OCI-LY1 (cell line): ENCODE results near the gene CABS1.

Experiments used
- H2AFZ ChIP-seq: fragments of 200-600 bp; sonication (generic), shearing (Covaris generic); 2 replicates; pipeline ENCODE4 v1.6.0; 2014; ENCODE audit warnings: antibody characterized with exemption, mild to moderate bottlenecking, low read length
- H3F3A ChIP-seq: fragments of 200-600 bp; sonication (generic), shearing (Covaris generic); 2 replicates; pipeline ENCODE4 v1.6.0; 2014; ENCODE audit warnings: mild to moderate bottlenecking, antibody characterized with exemption, low read length, moderate library complexity; ENCODE audit not compliant: insufficient read depth
- H3K27ac ChIP-seq: fragments of 200-600 bp; sonication (generic); 2 replicates; pipeline ENCODE4 v1.5.1; 2014; ENCODE audit warnings: low read length, mixed run types, mild to moderate bottlenecking, low read depth; ENCODE audit not compliant: poor library complexity, severe bottlenecking
- H3K27me3 ChIP-seq: fragments of 200-600 bp; sonication (generic); 2 replicates; pipeline ENCODE4 v1.6.0; 2014; ENCODE audit warnings: antibody characterized with exemption, mild to moderate bottlenecking, low read length, moderate library complexity; ENCODE audit not compliant: insufficient read depth
- H3K36me3 ChIP-seq: fragments of 200-600 bp; sonication (generic); 2 replicates; pipeline ENCODE4 v1.6.1; 2014; ENCODE audit warnings: mild to moderate bottlenecking, antibody characterized with exemption, low read length, moderate library complexity, mixed read lengths; ENCODE audit not compliant: insufficient read depth
- H3K4me1 ChIP-seq: fragments of 200-600 bp; sonication (generic); 2 replicates; pipeline ENCODE4 v1.5.1; 2014; ENCODE audit warnings: mild to moderate bottlenecking, low read length, moderate library complexity; ENCODE audit not compliant: insufficient read depth, severe bottlenecking
- H3K4me2 ChIP-seq: fragments of 200-600 bp; sonication (generic), shearing (Covaris generic); 2 replicates; pipeline ENCODE4 v1.6.1; 2014; ENCODE audit warnings: low read length
- H3K4me3 ChIP-seq: fragments of 200-600 bp; sonication (generic); 2 replicates; pipeline ENCODE4 v1.5.1; 2014; ENCODE audit warnings: low read length, low read depth, mild to moderate bottlenecking, mixed read lengths; ENCODE audit not compliant: poor library complexity, severe bottlenecking
- H3K79me2 ChIP-seq: fragments of 200-600 bp; shearing (Covaris generic); 2 replicates; pipeline ENCODE4 v1.6.1; 2016; ENCODE audit warnings: mixed run types, low read length, mixed read lengths; ENCODE audit not compliant: insufficient read depth
- H3K9ac ChIP-seq: fragments of 200-600 bp; sonication (generic), shearing (Covaris generic); 2 replicates; pipeline ENCODE4 v1.6.1; 2014; ENCODE audit warnings: mild to moderate bottlenecking, low read length, mixed read lengths
- H3K9me2 ChIP-seq: fragments of 200-600 bp; sonication (generic), shearing (Covaris generic); 2 replicates; pipeline ENCODE4 v1.6.1; 2014; ENCODE audit warnings: low read depth, mild to moderate bottlenecking, low read length, mixed read lengths
- H3K9me3 ChIP-seq: fragments of 200-600 bp; shearing (Covaris generic); 2 replicates; pipeline ENCODE4 v1.6.1; 2014; ENCODE audit warnings: low read length, mixed read lengths
- H4K20me1 ChIP-seq: fragments of 200-600 bp; sonication (generic), shearing (Covaris generic); 2 replicates; pipeline ENCODE4 v1.6.0; 2016; ENCODE audit warnings: mild to moderate bottlenecking, low read length; ENCODE audit not compliant: insufficient read depth
- CTCF ChIP-seq: fragments of 200-600 bp; sonication (generic), shearing (Covaris generic); IDR thresholded peaks from 2 replicates; pipeline ENCODE4 v1.5.1; 2017; ENCODE audit warnings: mild to moderate bottlenecking, antibody characterized with exemption, low read length, moderate library complexity, mixed read lengths
- EZH2 ChIP-seq: fragments of 200-600 bp; sonication (generic), shearing (Covaris generic); IDR thresholded peaks from 2 replicates; pipeline ENCODE4 v1.8.0; 2017; ENCODE audit warnings: borderline replicate concordance, mixed run types, mild to moderate bottlenecking, antibody characterized with exemption, low read length, moderate library complexity, mixed read lengths

CABS1 gene

GRCh38 chr4:70371987-70372386 is 37.2 kb downstream of the CABS1 start:
- Histone ChIP-seq H3F3A (no peaks in the 10 kb centered on the region), H3K27me3 (no peaks in the 10 kb centered on the region), H3K4me3 (no peak overlapping the region), H4K20me1 (no peaks in the 10 kb centered on the region), H3K4me2 (no peak overlapping the region), H3K27ac (no peak overlapping the region), H3K4me1 (no peaks in the 10 kb centered on the region), H3K9me2 (no peaks in the 10 kb centered on the region), H3K36me3 (no peaks in the 10 kb centered on the region), H3K9ac (no peak overlapping the region), H2AFZ (no peak overlapping the region), H3K79me2 (no peaks in the 10 kb centered on the region), H3K9me3 (no peaks in the 10 kb centered on the region)
- TF ChIP-seq EZH2 (no peak), CTCF (no peak)

- TF ChIP-seq CTCF (no peak), EZH2 (no peak)
- Histone ChIP-seq H4K20me1 (no peaks in the 10 kb centered on the region), H3K9ac (no peak overlapping the region), H3F3A (no peaks in the 10 kb centered on the region), H3K4me1 (no peaks in the 10 kb centered on the region), H3K9me2 (no peaks in the 10 kb centered on the region), H3K27ac (no peak overlapping the region), H3K79me2 (no peaks in the 10 kb centered on the region), H3K4me2 (no peak overlapping the region), H3K4me3 (no peak overlapping the region), H2AFZ (no peak overlapping the region), H3K36me3 (no peaks in the 10 kb centered on the region), H3K9me3 (no peaks in the 10 kb centered on the region), H3K27me3 (no peaks in the 10 kb centered on the region)
Observed at GRCh38 chr4:70372760-70373159, 38.0 kb downstream of the CABS1 start.

GRCh38 chr4:70380578-70380977 is 45.8 kb downstream of the CABS1 start:
- Histone ChIP-seq H3K9ac (no peak overlapping the region), H3K9me2 (no peaks in the 10 kb centered on the region), H3K4me1 (peaks cover 10% of the 10 kb centered on the region), H2AFZ (no peak overlapping the region), H3K4me3 (no peak overlapping the region), H3K9me3 (no peaks in the 10 kb centered on the region), H4K20me1 (no peaks in the 10 kb centered on the region), H3K27ac (no peak overlapping the region), H3K4me2 (no peak overlapping the region), H3K36me3 (no peaks in the 10 kb centered on the region), H3F3A (no peaks in the 10 kb centered on the region), H3K79me2 (no peaks in the 10 kb centered on the region), H3K27me3 (no peaks in the 10 kb centered on the region)
- TF ChIP-seq EZH2: no peak
- no peak for TF ChIP-seq CTCF
